NCI-H2227 treated with DMSO at 0.1 percent for 48 hours (cell line): ENCODE measurements around the gene TAP1.
"Not testable (repeated sequence)": the region's sequence is repeated elsewhere in the genome, so short reads cannot be mapped to it uniquely, and the experiment has no call there.

ENCODE experiments used
- DNase-seq: peaks from one replicate; lab custom pipeline; 2025; lab: John Stamatoyannopoulos, UW

Gene TAP1, protein sequence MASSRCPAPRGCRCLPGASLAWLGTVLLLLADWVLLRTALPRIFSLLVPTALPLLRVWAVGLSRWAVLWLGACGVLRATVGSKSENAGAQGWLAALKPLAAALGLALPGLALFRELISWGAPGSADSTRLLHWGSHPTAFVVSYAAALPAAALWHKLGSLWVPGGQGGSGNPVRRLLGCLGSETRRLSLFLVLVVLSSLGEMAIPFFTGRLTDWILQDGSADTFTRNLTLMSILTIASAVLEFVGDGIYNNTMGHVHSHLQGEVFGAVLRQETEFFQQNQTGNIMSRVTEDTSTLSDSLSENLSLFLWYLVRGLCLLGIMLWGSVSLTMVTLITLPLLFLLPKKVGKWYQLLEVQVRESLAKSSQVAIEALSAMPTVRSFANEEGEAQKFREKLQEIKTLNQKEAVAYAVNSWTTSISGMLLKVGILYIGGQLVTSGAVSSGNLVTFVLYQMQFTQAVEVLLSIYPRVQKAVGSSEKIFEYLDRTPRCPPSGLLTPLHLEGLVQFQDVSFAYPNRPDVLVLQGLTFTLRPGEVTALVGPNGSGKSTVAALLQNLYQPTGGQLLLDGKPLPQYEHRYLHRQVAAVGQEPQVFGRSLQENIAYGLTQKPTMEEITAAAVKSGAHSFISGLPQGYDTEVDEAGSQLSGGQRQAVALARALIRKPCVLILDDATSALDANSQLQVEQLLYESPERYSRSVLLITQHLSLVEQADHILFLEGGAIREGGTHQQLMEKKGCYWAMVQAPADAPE

GRCh38 chr6:32853541-32854375 is at the start of gene TAP1, which contains the start of gene PSMB9:
Gene TAP1, minus strand, starts transcription at chr6:32853704. Its CDS starts 68 bp downstream, at chr6:32853636.
Gene PSMB9, plus strand, starts transcription at chr6:32854192. Its CDS starts 38 bp downstream, at chr6:32854230.
- peak; percentile 83 for DNase-seq

- no peak for DNase-seq
These were observed 41.5 kb upstream of the TAP1 start for GRCh38 chr6:32895006-32895345.

- DNase-seq: peak; percentile 89
These were observed 40.8 kb upstream of the TAP1 start for GRCh38 chr6:32894085-32895005.

GRCh38 chr6:32890831-32891230 is 37.3 kb upstream of the TAP1 start:
- DNase-seq: no peak

DNA sequence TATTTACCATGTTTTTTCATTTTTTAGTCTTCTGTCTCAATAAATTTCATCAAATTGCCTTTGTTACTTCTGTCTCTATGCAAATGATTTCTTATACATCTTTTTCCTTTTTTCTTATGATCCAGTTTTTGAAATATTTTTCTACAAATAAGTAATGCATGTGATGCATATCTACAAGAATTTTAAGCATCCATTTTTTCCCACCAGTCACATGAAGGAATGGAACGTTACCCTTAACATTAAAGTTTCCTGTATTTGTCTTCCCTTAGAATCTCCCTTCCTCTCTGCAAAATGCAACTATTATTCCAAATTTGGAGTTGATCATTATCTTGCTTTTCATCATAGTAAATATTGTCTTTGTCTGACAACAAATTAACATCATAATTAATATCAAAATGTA is 36.0 kb upstream of the TAP1 start:
- DNase-seq: no peak

- no peak for DNase-seq
These were observed 35.1 kb upstream of the TAP1 start for GRCh38 chr6:32888576-32888975.

- no peak for DNase-seq
These were observed 34.1 kb upstream of the TAP1 start for GRCh38 chr6:32887616-32888015.

DNA sequence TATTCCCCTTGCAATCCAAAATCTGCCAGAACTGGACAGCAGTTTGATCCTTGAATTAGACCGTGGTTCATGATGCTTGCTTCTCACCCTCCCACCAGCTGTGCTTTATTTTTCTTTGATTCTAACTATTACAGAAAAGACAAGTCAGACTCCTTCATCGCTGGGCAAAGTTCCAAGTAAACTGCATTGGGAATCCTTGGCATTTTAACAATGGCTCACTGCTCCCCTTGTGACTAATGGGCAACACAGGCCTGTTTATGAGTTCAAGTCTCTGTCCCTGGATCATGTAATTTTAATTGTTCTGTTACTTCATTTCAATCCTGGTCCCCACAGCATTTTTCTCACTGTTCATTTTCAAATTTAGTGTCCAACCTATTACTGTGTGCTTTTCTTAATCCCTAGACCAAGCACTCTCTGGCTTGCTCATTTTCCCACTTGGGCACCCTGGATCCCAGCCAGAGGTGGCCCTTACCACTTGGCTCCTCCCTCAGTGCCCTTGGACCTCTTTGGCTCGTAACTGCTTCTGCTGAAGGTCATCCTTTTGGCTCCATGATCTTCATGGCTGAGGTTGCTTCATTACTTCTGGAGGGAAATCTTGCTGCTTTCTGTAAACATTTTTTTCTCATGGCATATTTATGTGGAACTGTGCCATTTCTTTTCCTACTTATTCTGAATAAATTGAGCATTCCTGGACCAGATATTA is 33.3 kb upstream of the TAP1 start:
- DNase-seq: no peak

DNA sequence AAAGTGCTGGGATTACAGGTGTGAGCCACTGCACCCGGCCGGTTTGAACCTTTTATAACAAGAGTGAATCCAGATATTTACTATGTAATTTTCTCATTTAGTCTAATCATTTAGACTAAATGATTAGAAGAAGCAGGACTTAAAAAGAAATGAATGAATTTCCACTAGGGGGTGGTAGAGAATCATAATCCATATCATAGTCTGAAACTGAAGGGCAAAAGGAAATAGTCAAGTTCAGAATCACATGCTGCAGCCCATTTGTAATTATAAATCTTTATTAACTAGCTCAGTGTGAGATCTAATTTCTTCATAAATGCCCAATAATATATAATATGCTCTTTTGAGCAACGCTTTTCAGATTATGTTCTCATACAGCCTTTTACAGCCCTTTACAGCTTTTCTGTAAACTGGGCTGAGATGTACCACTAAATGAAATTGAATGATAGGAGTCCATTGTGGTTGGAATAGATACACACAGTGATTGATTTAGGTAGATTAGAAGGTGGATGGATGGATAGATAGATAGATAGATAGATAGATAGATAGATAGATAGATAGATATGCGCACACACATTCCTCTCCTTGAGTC is 32.3 kb upstream of the TAP1 start:
- DNase-seq: peak; percentile 32

- DNase-seq: no peak
These were observed 30.3 kb upstream of the TAP1 start for GRCh38 chr6:32883789-32884188.

- DNase-seq: no peak
These were observed 29.4 kb upstream of the TAP1 start for GRCh38 chr6:32882879-32883250.

- not testable (repeated sequence) for DNase-seq
These were observed 27.5 kb upstream of the TAP1 start for GRCh38 chr6:32880962-32881361.

- no peak for DNase-seq
These were observed 26.2 kb upstream of the TAP1 start for GRCh38 chr6:32879691-32880090.

DNA sequence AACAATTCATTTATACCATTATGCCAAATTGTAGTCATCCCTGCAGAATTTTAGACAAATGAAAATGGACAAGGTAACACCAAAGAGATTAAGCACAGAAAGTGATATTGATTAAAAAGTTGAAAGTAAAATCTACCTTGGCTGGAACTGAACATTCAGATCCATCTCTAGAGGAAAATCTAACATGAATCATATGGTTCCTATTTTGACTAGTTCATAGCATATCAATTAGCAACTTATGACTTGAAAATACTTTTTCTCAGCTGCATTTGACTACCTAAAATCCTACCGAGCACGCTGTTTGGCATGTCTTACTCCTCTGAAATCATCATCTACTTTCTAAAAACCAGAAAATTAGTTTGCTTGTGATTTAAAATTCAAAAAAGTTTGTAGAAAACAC is 23.1 kb upstream of the TAP1 start:
- no peak for DNase-seq

GRCh38 chr6:32873947-32874346 is 20.4 kb upstream of the TAP1 start:
- DNase-seq: not testable (repeated sequence)

DNA sequence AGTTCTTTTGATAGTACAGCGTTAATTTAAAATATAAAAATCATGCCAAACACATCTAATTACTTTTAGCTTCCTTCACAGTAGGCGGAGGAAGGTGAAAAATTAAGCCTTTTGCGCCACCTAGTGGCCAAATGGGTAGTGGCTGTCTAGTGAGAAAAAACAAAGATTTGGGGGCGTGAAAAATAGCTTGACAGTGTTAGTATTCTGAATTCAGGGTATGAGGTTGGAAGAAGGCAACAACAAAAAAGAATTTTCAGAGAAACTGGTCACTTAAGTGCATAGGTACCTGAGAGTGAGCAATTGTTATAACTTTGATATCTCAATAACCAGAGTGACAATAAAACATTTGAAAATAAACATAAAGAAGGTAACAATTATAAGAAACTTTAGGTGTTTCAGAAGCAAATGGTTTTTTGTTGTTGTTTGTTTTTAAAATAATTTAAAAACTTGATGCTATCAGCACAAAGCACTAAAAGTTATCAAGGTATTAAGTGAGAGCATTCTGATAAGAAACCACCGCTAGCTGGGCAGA is 14.8 kb upstream of the TAP1 start:
- DNase-seq: peak; percentile 74

GRCh38 chr6:32867554-32868256 is 14.2 kb upstream of the TAP1 start:
- no peak for DNase-seq

DNA sequence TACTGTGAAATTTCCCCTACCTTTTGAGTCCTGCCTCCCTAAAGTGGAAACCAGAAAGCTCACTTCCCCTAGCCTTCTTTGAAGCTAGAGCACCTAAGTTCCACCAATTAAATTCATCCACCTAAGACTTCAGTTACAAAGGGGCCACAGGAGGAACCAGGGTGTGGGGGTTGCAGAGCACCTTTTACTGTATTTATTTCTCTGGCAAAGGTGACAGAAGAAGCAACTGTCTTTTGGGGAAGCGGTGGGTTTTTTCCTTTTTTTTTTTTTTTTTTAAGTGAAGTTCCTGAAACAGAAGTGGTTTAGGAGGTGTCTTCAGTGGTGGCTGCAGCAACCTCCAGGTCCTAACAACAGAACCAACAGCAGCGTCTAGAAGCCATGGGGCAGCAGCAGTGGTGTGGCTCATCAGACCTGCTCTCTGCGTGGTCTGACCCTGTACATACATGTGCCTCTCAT is 13.5 kb upstream of the TAP1 start:
- no peak for DNase-seq

- DNase-seq: no peak
These were observed 12.4 kb upstream of the TAP1 start for GRCh38 chr6:32865724-32866443.
